ENCODE data around the gene DMD. TPM values are rescaled to one million over a fixed set of nuclear protein-coding genes. Genes with fewer than 3 reads are reported as not detected.

DMD gene
- total RNA-seq, 1 donor from 2014 or later, result 5.0 TPM

DNA sequence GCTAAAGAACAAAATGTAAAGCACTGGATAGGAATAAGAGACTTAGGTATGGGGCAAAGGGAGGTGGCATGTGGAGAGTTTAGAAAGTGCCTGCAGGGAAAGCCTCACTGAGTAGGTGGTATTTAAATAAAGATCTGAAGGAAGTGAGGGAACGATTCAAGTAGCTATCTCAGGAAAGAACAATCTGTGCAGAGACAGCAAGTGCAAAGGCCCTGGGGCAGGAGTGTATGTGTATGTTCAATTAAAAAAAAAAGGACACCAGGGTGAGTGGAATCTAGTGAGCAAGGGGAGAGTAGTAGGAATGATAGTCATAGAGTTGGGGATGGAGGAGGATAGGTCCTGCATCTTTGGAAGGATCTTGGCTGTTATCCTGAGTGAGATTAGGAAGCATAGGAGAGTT is 1359.6 kb downstream of the DMD start:
- Mint-ChIP-seq H3K27ac (no peak overlapping the region), H3K9me3 (no peaks in the 10 kb centered on the region), H3K4me3 (no peak overlapping the region), H3K27me3 (no peaks in the 10 kb centered on the region), H3K36me3 (ENCODE audit: low read depth) (no peaks in the 10 kb centered on the region), H3K4me1 (no peaks in the 10 kb centered on the region)
- no peak for DNase-seq
- intact Hi-C loops (cut with micrococcal nuclease), result no loop called here

DNA sequence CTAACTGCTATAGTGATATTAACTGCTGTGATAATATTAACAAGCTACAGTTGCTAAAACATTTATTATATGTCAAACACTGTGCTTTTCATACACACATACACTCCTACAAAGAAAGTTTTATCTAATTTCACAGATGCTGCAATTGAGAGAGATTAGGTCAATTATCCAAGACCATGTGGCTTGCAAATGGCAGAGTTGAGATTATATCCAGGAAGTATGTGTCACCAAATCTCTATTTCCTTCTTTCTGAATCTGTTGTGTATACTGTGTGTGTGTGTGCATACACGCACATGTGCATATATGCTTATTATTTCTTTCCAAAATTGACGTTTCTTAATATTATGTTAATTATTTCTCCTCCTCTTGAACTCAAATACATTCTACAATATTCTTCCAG is 1363.6 kb downstream of the DMD start:
- no peaks in the 10 kb centered on the region for H3K9me3 Mint-ChIP-seq
- no peak overlapping the region for H3K27ac Mint-ChIP-seq
- no peak for DNase-seq

DNA sequence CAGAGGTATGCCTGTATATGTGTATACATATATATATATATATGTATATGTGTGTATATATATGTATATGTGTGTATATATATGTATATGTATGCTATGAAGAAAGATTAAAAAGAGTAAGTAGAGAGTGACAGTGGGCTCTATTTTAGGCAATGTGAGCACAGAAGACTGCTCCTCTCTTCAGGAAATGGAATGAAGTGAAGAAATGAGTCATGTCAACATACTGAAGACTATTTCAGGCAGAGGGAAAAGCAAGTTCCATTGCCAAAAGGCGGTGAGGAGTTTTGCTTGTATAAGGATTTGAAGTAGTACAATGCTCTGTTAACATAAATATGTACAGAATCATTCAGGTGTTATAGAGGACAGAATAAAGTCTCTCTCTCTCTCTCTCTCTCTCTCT is 1366.3 kb downstream of the DMD start:
- no peak for DNase-seq
- Mint-ChIP-seq H3K27ac (no peak overlapping the region), H3K36me3 (ENCODE audit: low read depth) (no peaks in the 10 kb centered on the region), H3K4me3 (no peak overlapping the region), H3K9me3 (no peaks in the 10 kb centered on the region), H3K27me3 (no peaks in the 10 kb centered on the region), H3K4me1 (no peaks in the 10 kb centered on the region)
- intact Hi-C loops (cut with micrococcal nuclease), result no loop called here

More for the DNA sequence above, 1363.6 kb downstream of the DMD start:
- no peaks in the 10 kb centered on the region for H3K27me3 Mint-ChIP-seq
- no peaks in the 10 kb centered on the region for H3K4me1 Mint-ChIP-seq
- no peaks in the 10 kb centered on the region for H3K36me3 Mint-ChIP-seq (ENCODE audit: low read depth)
- intact Hi-C loops (cut with micrococcal nuclease), result no loop called here
- H3K4me3 Mint-ChIP-seq, result no peak overlapping the region

DNA sequence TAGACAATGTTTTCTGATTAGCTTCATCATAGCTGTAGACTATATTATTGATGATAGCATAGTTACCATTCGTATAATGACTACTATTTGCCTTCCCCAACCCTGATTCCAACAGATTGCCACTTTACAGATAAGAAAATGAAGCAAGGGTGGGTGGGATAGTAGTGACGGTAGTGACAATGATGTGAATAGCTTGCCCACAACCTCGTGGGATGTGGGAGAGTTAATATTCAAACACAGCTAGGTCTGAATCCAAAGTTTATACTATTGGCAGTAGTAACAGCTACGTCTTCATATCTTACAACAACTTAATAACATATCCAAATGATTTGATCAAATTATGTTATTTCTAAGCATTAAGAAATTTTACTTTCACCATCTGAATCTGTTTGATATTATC is 1372.7 kb downstream of the DMD start:
- no peak overlapping the region for H3K27ac Mint-ChIP-seq
- no peaks in the 10 kb centered on the region for H3K36me3 Mint-ChIP-seq (ENCODE audit: low read depth)
- H3K9me3 Mint-ChIP-seq, result no peaks in the 10 kb centered on the region
- intact Hi-C loops (cut with micrococcal nuclease), result no loop called here
- no peak overlapping the region for H3K4me3 Mint-ChIP-seq
- no peaks in the 10 kb centered on the region for H3K4me1 Mint-ChIP-seq
- no peaks in the 10 kb centered on the region for H3K27me3 Mint-ChIP-seq
- no peak for DNase-seq

DNA sequence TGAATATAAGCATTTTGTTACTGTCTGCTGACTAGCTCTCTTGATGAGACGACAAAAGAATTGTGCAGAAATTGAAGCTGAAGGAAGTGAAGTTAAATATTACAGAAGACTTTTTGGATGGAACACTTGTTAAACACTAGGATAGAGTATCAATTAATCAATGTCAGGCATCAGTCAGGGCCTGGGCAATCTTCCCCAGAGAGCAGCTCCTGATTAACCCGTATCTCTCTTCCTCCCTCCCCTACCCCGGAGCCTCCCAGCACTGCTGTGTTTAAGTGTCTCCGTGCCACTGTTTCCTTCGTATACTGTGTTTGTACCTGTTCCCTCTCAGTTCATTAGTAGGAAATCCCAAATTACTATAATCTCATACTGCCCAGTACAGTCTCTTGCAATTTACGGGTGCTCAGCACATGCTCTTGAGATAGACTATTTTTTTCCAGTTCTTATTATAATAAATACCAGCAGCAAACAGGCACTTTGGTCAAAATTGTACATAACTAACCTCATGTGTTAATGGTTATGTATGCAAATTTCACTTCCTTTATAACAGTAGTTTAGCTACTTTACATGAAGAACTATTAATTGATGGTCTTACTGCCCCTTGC is 1373.8 kb downstream of the DMD start:
- Mint-ChIP-seq H3K27me3 (no peaks in the 10 kb centered on the region), H3K9me3 (no peaks in the 10 kb centered on the region), H3K36me3 (ENCODE audit: low read depth) (no peaks in the 10 kb centered on the region), H3K4me1 (no peaks in the 10 kb centered on the region), H3K4me3 (no peak overlapping the region), H3K27ac (no peak overlapping the region)
- DNase-seq, result no peak
- intact Hi-C loops (cut with micrococcal nuclease), result no loop called here

DNA sequence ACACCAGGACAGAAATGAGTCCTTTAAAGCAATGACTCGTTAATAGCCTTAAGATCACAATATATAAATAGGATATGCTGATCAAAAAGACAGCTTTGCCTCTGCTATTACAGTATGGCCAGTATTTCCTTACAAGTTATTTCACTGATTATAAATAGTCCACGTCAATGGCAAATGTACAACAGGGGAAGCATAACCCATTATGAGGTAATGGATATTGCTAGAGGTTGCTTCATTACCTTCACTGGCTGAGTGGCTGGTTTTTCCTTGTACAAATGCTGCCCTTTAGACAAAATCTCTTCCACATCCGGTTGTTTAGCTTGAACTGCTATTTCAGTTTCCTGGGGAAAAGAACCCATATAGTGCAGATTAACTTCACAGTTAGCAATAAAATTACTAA is 1374.9 kb downstream of the DMD start:
- Mint-ChIP-seq H3K4me1 (no peaks in the 10 kb centered on the region), H3K4me3 (no peak overlapping the region), H3K9me3 (no peaks in the 10 kb centered on the region), H3K27me3 (no peaks in the 10 kb centered on the region), H3K27ac (no peak overlapping the region), H3K36me3 (ENCODE audit: low read depth) (no peaks in the 10 kb centered on the region)
- no peak for DNase-seq
- intact Hi-C loops (cut with micrococcal nuclease), result no loop called here

DNA sequence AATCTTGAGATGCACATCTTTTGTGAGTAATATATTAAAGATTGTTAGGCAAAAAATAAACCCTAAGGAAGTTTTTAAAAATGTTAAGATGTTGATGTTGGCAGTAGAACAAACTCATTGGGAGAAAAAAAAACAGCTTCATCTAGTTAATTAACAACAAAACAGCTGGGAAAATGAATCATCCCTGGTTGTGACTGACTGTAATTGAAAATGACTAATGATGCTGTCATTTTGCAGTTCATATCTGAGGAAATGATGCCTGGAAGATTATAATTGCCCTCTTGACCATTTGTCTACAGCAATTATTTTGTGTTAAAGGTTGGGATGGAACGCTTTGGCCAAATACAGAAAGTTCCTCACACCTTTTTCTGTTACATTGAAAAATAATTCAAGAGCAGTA is 1379.1 kb downstream of the DMD start:
- intact Hi-C loops (cut with micrococcal nuclease), result no loop called here
- no peaks in the 10 kb centered on the region for H3K36me3 Mint-ChIP-seq (ENCODE audit: low read depth)
- no peak overlapping the region for H3K27ac Mint-ChIP-seq
- H3K4me3 Mint-ChIP-seq, result no peak overlapping the region
- no peaks in the 10 kb centered on the region for H3K27me3 Mint-ChIP-seq
- DNase-seq, result no peak
- no peaks in the 10 kb centered on the region for H3K4me1 Mint-ChIP-seq
- no peaks in the 10 kb centered on the region for H3K9me3 Mint-ChIP-seq

DNA sequence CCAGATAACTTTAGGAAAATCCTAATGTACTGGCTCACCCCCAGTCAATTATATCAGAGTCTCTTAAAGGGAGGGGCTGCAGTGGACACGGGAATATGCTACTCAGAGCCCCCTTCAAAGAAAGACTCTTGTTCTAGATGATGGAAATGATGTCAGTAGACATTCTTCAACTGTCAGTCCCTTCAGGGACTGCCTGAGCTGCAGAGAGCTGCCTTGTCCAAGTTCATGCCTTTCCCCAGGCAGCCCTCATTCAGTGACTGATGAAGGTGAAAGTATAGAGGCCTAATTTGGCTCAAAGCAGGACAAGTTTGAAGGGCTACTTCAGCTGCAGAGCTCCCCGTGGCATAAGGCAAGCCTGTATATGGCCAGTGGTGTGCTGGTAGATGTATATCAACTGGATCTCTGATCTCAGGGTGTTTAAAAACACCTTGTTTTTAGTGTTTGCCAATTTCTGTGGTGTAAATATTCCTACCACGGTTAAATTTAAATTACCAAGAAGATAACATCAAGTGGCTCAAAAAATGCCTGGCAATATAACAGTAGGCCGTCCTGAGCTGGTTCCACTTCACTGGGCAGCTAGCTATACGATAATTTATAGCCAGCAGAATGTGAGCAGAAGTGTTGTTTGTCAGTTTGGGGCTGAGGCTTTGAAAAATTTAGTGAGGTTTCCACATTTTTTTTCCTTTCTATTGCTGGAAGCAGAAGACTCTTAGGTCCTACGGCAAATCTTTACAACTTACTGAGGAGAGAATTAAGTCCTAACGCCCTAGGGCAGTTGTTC is 1390.7 kb downstream of the DMD start:
- Mint-ChIP-seq H3K4me1 (no peaks in the 10 kb centered on the region), H3K27me3 (no peaks in the 10 kb centered on the region), H3K36me3 (ENCODE audit: low read depth) (no peaks in the 10 kb centered on the region), H3K9me3 (no peaks in the 10 kb centered on the region), H3K27ac (no peak overlapping the region), H3K4me3 (no peak overlapping the region)
- DNase-seq, result no peak
- intact Hi-C loops (cut with micrococcal nuclease), result no loop called here

DNA sequence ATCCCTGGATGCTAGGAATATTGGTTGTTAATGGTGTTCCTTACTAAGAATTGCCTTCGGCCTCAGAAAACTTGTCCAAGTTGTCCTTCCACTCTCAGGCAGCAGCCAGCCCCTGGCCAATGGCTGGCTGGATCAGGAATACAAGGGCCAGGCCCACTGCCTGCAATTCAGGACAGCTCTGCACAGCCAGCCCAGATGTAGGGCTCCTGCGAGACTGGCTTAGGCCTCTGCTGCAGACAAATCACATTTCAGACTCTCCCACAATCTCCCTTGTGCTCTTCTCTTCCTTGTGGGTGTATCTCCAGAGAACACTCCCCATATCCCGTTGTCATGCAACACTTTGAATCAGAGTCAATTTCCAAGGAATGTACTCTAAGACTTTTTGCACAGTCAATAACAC is 1391.9 kb downstream of the DMD start:
- no peak for DNase-seq
- intact Hi-C loops (cut with micrococcal nuclease), result no loop called here
- no peaks in the 10 kb centered on the region for H3K36me3 Mint-ChIP-seq (ENCODE audit: low read depth)

DNA sequence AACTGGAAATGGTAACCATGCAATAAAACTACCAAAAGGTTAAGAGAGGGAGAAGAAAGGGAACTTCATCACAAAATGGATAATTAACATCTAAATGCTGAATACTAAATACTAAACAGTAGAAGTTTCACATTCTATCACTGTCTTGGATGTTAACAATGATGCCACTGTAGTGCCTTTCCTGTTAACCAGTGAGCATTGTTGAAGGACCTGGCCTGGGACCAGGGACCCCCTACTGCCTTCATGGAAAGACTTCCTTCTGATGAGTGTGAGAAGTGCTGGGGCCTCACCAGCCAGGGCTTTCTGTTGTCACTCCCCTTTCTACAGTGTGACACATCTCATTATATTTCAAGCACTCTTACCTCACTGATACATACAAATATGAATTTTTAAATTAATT is 1400.2 kb downstream of the DMD start:
- intact Hi-C loops (cut with micrococcal nuclease), result no loop called here
- no peak overlapping the region for H3K4me3 Mint-ChIP-seq

More for the DNA sequence above, 1391.9 kb downstream of the DMD start:
- no peak overlapping the region for H3K27ac Mint-ChIP-seq
- H3K9me3 Mint-ChIP-seq, result no peaks in the 10 kb centered on the region
- H3K27me3 Mint-ChIP-seq, result no peaks in the 10 kb centered on the region
- H3K4me1 Mint-ChIP-seq, result no peaks in the 10 kb centered on the region
- H3K4me3 Mint-ChIP-seq, result no peak overlapping the region

DNA sequence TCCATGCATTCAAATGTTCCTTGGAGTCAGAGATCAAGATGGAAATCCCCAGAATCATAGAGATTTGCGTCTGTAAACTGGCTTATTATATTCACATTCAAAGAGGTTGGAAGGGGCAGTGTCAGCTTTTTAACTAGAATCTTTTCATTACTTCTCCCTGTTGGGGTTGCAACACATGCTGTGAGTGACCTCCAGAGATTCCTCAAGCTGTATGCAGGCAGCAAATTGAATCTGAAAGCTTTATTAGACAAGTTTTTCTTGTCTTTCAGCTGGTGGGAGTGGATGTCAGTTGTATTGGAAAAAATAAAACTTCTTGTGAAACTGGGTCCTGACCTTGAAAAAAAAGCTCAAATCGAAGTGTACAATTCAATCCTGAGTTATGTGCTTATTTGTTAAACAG is 1403.0 kb downstream of the DMD start:
- Mint-ChIP-seq H3K27ac (no peak overlapping the region), H3K4me3 (no peak overlapping the region), H3K36me3 (ENCODE audit: low read depth) (no peaks in the 10 kb centered on the region), H3K4me1 (no peaks in the 10 kb centered on the region), H3K9me3 (no peaks in the 10 kb centered on the region), H3K27me3 (no peaks in the 10 kb centered on the region)
- DNase-seq, result no peak
- intact Hi-C loops (cut with micrococcal nuclease), result no loop called here

More for the DNA sequence above, 1400.2 kb downstream of the DMD start:
- Mint-ChIP-seq H3K36me3 (ENCODE audit: low read depth) (no peaks in the 10 kb centered on the region), H3K9me3 (no peaks in the 10 kb centered on the region), H3K27ac (no peak overlapping the region), H3K4me1 (no peaks in the 10 kb centered on the region), H3K27me3 (no peaks in the 10 kb centered on the region)
- DNase-seq, result no peak

DNA sequence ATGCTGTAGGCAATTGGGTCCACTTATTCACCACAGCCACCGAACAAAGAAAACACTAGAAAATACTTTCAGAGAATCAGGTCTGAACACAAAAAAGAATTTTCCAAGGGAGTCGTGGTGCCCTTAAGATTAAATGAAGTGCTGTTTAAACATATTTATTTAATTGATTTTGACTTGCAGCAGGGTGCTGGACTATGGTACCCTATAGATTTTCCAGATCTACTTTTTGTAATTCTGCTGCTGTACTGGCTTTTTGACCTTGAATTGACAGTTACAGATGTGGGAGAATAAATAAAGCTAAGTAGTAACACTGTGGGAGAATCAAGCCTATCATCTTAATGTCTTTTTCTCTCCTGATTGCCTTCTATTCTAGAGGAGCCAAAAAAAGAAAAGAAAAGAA is 1404.2 kb downstream of the DMD start:
- no peak overlapping the region for H3K27ac Mint-ChIP-seq
- H3K9me3 Mint-ChIP-seq, result no peaks in the 10 kb centered on the region
- no peaks in the 10 kb centered on the region for H3K4me1 Mint-ChIP-seq
- no peaks in the 10 kb centered on the region for H3K36me3 Mint-ChIP-seq (ENCODE audit: low read depth)
- no peak for DNase-seq
- no peaks in the 10 kb centered on the region for H3K27me3 Mint-ChIP-seq
- intact Hi-C loops (cut with micrococcal nuclease), result no loop called here
- H3K4me3 Mint-ChIP-seq, result no peak overlapping the region

DNA sequence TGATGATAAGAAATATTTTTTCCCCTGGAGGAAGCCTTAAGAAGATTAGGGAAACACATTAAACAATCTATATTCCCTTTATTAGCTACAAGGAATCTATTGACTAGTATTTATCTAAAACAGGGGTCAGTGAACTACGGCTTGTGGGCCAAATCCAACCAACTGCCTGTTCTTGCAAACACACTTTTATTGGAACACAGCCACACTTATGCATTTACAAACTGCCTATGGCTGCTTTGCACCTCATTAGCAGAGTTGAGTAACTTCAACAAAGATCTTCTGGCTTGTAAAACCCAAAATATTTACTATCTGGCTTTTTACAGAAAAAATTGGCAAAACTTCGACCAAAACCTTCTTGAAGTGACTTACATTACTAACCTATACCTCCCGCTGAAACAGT is 1405.6 kb downstream of the DMD start:
- no peak overlapping the region for H3K4me3 Mint-ChIP-seq
- intact Hi-C loops (cut with micrococcal nuclease), result no loop called here
- DNase-seq, result no peak
- H3K9me3 Mint-ChIP-seq, result no peaks in the 10 kb centered on the region
- H3K4me1 Mint-ChIP-seq, result no peaks in the 10 kb centered on the region
- no peaks in the 10 kb centered on the region for H3K27me3 Mint-ChIP-seq
- no peaks in the 10 kb centered on the region for H3K36me3 Mint-ChIP-seq (ENCODE audit: low read depth)
- H3K27ac Mint-ChIP-seq, result no peak overlapping the region

DNA sequence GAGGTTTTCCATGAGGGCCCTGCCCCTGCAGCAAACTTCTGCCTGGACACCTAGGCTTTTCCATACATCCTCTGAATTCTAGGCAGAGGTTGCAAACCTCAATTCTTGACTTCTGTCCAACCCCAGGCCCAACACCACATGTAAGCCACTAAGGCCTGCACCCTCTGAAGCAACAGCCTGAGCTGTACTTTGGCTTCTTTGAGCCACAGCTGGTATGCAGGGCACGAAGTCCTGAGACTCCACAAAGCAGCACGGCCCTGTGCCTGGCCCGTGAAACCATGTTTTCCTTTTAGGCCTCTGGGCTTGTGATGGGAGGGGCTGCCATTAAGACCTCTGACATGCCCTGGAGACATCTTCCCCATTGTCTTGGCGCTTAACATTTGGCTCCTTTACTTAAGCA is 1411.1 kb downstream of the DMD start:
- H3K36me3 Mint-ChIP-seq (ENCODE audit: low read depth), result no peaks in the 10 kb centered on the region
- intact Hi-C loops (cut with micrococcal nuclease), result no loop called here
- DNase-seq, result no peak

DNA sequence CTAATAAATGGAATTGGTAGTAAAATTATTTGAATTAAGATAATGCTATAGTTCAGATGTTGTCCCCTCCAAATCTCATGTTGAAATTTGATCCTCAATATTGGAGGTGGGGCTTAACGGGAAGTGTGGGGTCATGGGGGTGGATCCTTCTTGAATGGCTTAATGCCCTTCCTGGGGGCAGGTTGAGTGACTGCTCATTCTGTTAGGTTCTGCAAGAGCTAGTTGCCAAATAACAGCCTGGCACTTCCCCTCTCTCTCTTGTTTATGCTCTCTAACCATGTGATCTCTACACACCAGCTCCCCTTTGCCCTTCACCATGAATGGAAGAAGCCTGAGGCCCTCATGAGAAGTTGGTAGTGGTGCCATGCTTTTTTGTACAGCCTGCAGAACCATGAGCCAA is 1414.7 kb downstream of the DMD start:
- Mint-ChIP-seq H3K4me3 (no peak overlapping the region), H3K27ac (no peak overlapping the region), H3K9me3 (no peaks in the 10 kb centered on the region), H3K27me3 (no peaks in the 10 kb centered on the region), H3K36me3 (ENCODE audit: low read depth) (no peaks in the 10 kb centered on the region), H3K4me1 (no peaks in the 10 kb centered on the region)
- no peak for DNase-seq
- intact Hi-C loops (cut with micrococcal nuclease), result no loop called here

More for the DNA sequence above, 1411.1 kb downstream of the DMD start:
- H3K27me3 Mint-ChIP-seq, result no peaks in the 10 kb centered on the region
- H3K4me3 Mint-ChIP-seq, result no peak overlapping the region
- no peaks in the 10 kb centered on the region for H3K9me3 Mint-ChIP-seq
- no peaks in the 10 kb centered on the region for H3K4me1 Mint-ChIP-seq
- no peak overlapping the region for H3K27ac Mint-ChIP-seq
